HepG2 (cell line): ENCODE data around the gene TAF4B. TPM values are rescaled to one million over a fixed set of nuclear protein-coding genes. Genes with fewer than 3 reads are reported as not detected.

Source experiments
- ATF3 ChIP-seq: sonication (generic); formaldehyde crosslinking; IDR thresholded peaks from 2 replicates; pipeline ENCODE4 v1.4.0; 2020; ENCODE audit warnings: missing genetic modification reagents
- BATF2 ChIP-seq: sonication (generic); formaldehyde crosslinking; IDR thresholded peaks from 2 replicates; pipeline ENCODE4 v1.8.0; 2022; ENCODE audit warnings: mild to moderate bottlenecking, missing genetic modification reagents, moderate library complexity
- BHLHE40 ChIP-seq: IDR thresholded peaks from 2 replicates; pipeline ENCODE4 v1.6.1; 2011; ENCODE audit warnings: low read length, improper control_type of control experiment
- HOXA3 ChIP-seq: sonication (generic); formaldehyde crosslinking; IDR thresholded peaks from 2 replicates; pipeline ENCODE4 v1.5.0; 2020; ENCODE audit warnings: missing genetic modification reagents
- KLF6 ChIP-seq: IDR thresholded peaks from 2 replicates; pipeline ENCODE4 v1.8.0; 2016; ENCODE audit warnings: missing biosample characterization, missing genetic modification reagents
- MTERF4 ChIP-seq: sonication (generic); formaldehyde crosslinking; IDR thresholded peaks from 2 replicates; pipeline ENCODE4 v1.8.0; 2023; ENCODE audit warnings: mild to moderate bottlenecking, missing genetic modification reagents
- NKX3-1 ChIP-seq: sonication (generic); formaldehyde crosslinking; IDR thresholded peaks from 2 replicates; pipeline ENCODE4 v1.5.0; 2020; ENCODE audit warnings: missing genetic modification reagents
- NR2F6 ChIP-seq, 2 experiments: IDR thresholded peaks; 2 replicates each; pipeline ENCODE4 v1.6.1; 2016; ENCODE audit warnings: antibody characterized with exemption in 1 of 2, mild to moderate bottlenecking in 1 of 2
- RERE ChIP-seq: IDR thresholded peaks from 2 replicates; pipeline ENCODE4 v1.6.1; 2016; ENCODE audit warnings: low read depth, missing genetic modification reagents, missing compliant biosample characterization
- SRSF1 ChIP-seq: fragments of 200-400 bp; formaldehyde crosslinking; optimal IDR thresholded peaks from 2 replicates; pipeline ENCODE3; 2017; ENCODE audit warnings: mild to moderate bottlenecking, low read depth, low read length, moderate library complexity
- TBX2 ChIP-seq: sonication (generic); formaldehyde crosslinking; IDR thresholded peaks from 2 replicates; pipeline ENCODE4 v1.5.0; 2020; ENCODE audit warnings: missing genetic modification reagents, mild to moderate bottlenecking, borderline replicate concordance
- ZBTB14 ChIP-seq: sonication (generic); formaldehyde crosslinking; IDR thresholded peaks from 2 replicates; pipeline ENCODE4 v1.4.0; 2020; ENCODE audit warnings: missing genetic modification reagents
- ZNF510 ChIP-seq: sonication (generic); formaldehyde crosslinking; IDR thresholded peaks from 2 replicates; pipeline ENCODE4 v1.4.0; 2020; ENCODE audit warnings: low read depth, mild to moderate bottlenecking, missing genetic modification reagents
- ZNF574 ChIP-seq: sonication (generic); formaldehyde crosslinking; IDR thresholded peaks from 2 replicates; pipeline ENCODE4 v1.4.0; 2020; ENCODE audit warnings: missing genetic modification reagents
- ZNF704 ChIP-seq: sonication (generic); formaldehyde crosslinking; IDR thresholded peaks from 2 replicates; pipeline ENCODE4 v1.8.1; 2023; ENCODE audit warnings: mild to moderate bottlenecking, inconsistent platforms, moderate library complexity, missing genetic modification reagents, borderline replicate concordance
- polyA plus RNA-seq, 8 experiments: library from polyadenylated mRNA; depleted of rRNA in 3 of 8; stranded (reverse) in 7 of 8; unstranded in 1 of 8; fragments of >200 nt; fragmentation: Illumina TruSeq in 4 of 8; extraction: Trizol in 4 of 8; gene quantifications; 2 replicates each; pipeline versions ENCODE4 v1.2.1 to v1.2.3, GENCODE V29; 2011 to 2016; ENCODE audit warnings: low read depth in 4 of 8, missing spikeins in 1 of 8, mixed read lengths in 1 of 8; ENCODE audit not compliant: insufficient read depth in 1 of 8
- total RNA-seq, 5 experiments: library from RNA; depleted of rRNA; stranded (reverse); fragments of >200 nt; fragmentation: Illumina TruSeq; extraction: Trizol; gene quantifications; 2 replicates each; pipeline ENCODE4 v1.2.3, GENCODE V29; 2016; ENCODE audit warnings: low read depth in 1 of 5

TAF4B gene
- total and polyA plus RNA-seq, 2 of the 13 experiments (the other 11 are each of a cell fraction or from before 2014, with no cell fraction given), result 2.2 to 3.8 TPM

GRCh38 chr18:26226229-26227050 is at the start of gene TAF4B (continued):
- TF ChIP-seq NR2F6 (IDR thresholded peaks at IDR 0.05) (no peak), NR2F6 (CRISPR knock-in tag; IDR thresholded peaks at IDR 0.05) (no peak), NKX3-1 (peak; percentile 21; the same call in 1 of the 2 replicates), HOXA3 (CRISPR knock-in tag) (peak; percentile 61; the same call in 1 of the 2 replicates), ZNF574 (no peak), ATF3 (no peak), ZNF510 (CRISPR knock-in tag) (no peak), MTERF4 (CRISPR knock-in tag) (0 out of 2 replicates have a peak, but pooled peaks have one; percentile 32), SRSF1 (no peak), KLF6 (CRISPR knock-in tag) (no peak), ZBTB14 (CRISPR knock-in tag) (peak; percentile 79), TBX2 (CRISPR knock-in tag) (peak; percentile 46; the same call in 1 of the 2 replicates), RERE (CRISPR knock-in tag) (no peak), ZNF704 (CRISPR knock-in tag) (no peak), BHLHE40 (no peak), BATF2 (CRISPR knock-in tag) (no peak)
